Osteoblast (primary cell): Measurements from ENCODE around the gene ST8SIA1. TPM values are rescaled to one million over a fixed set of nuclear protein-coding genes. Genes with fewer than 3 reads are reported as not detected.
A peak's percentile ranks its signal among the peaks of the same experiment; 100 is the strongest.

ENCODE experiments used
- DNase-seq: peaks from one replicate; pipeline ENCODE4 v3.0.0; 2011; ENCODE audit warnings: low spot score, mixed read lengths; ENCODE audit not compliant: insufficient read length; ENCODE audit errors: missing footprints
- H2AFZ ChIP-seq: 2 replicates; pipeline ENCODE4 v1.6.0; 2011; ENCODE audit warnings: mild to moderate bottlenecking, low read length
- H3K27ac ChIP-seq: 2 replicates; pipeline ENCODE4 v1.5.1; 2011; ENCODE audit warnings: mild to moderate bottlenecking, low read depth, low read length, moderate library complexity
- H3K27me3 ChIP-seq: 2 replicates; pipeline ENCODE4 v1.6.0; 2012; ENCODE audit warnings: mild to moderate bottlenecking, control low read depth, inconsistent platforms, low read length, moderate library complexity; ENCODE audit not compliant: insufficient read depth
- H3K36me3 ChIP-seq: 2 replicates; pipeline ENCODE4 v1.5.1; 2011; ENCODE audit warnings: mild to moderate bottlenecking, low read length, control low read depth, moderate library complexity; ENCODE audit not compliant: insufficient read depth
- H3K4me1 ChIP-seq: 2 replicates; pipeline ENCODE4 v1.5.1; 2011; ENCODE audit warnings: mild to moderate bottlenecking, low read length, control low read depth, moderate library complexity; ENCODE audit not compliant: insufficient read depth
- H3K4me2 ChIP-seq: 2 replicates; pipeline ENCODE4 v1.6.0; 2011; ENCODE audit warnings: mild to moderate bottlenecking, low read length; ENCODE audit not compliant: insufficient read depth
- H3K4me3 ChIP-seq: fragments of 200-600 bp; sonication (generic); 3 replicates; pipeline ENCODE4 v1.5.1; 2012; ENCODE audit warnings: mild to moderate bottlenecking, low read length, inconsistent platforms; ENCODE audit not compliant: insufficient read depth
- H3K79me2 ChIP-seq: 2 replicates; pipeline ENCODE4 v1.6.0; 2012; ENCODE audit warnings: mild to moderate bottlenecking, low read length, control low read depth, inconsistent platforms; ENCODE audit not compliant: insufficient read depth
- H3K9me3 ChIP-seq: 2 replicates; pipeline ENCODE4 v1.5.1; 2011; ENCODE audit warnings: low read depth, low read length, control low read depth
- H4K20me1 ChIP-seq: 2 replicates; pipeline ENCODE4 v1.6.0; 2012; ENCODE audit warnings: mild to moderate bottlenecking, low read length, control low read depth; ENCODE audit not compliant: insufficient read depth
- total RNA-seq: library from RNA; depleted of rRNA; stranded (reverse); fragments of >200 nt; gene quantifications from 2 replicates; pipeline ENCODE4 v1.2.3, GENCODE V29; 2012
- TF ChIP-seq, protein P1 (sequence below): IDR thresholded peaks from 2 replicates; pipeline ENCODE4 v1.5.1; 2011; ENCODE audit warnings: mild to moderate bottlenecking, low read depth, low read length, moderate library complexity; ENCODE audit errors: extremely low read depth

Gene ST8SIA1
- total RNA-seq, 1 donor, result 6.2 TPM

DNA sequence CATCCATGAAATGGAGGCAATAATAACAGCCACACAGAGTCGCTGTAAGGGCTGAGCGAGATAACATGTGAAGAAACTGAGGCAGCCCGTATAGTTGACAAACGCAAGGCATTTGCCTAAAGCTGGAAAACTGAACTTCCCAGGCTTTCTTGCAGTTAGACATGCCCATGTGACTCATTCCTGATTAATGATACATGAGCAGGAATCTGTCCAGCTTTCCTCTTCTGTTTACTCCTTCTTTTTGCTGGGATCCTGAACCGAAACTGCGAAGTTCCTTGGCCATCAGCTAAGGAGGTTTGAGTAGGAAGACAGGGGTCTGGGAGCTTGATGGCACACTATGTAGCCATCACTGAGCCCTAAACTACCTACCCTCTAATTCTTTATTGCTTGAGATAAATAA is 52.2 kb downstream of the ST8SIA1 start:
- Histone ChIP-seq H3K9me3 (no peaks in the 10 kb centered on the region), H3K4me1 (peaks cover 54% of the 10 kb centered on the region), H3K4me2 (peak overlapping the region; percentile 81), H3K27me3 (no peaks in the 10 kb centered on the region), H3K79me2 (no peaks in the 10 kb centered on the region), H3K27ac (peak overlapping the region; percentile 95), H4K20me1 (no peaks in the 10 kb centered on the region), H3K4me3 (peak overlapping the region; percentile 52), H3K36me3 (no peaks in the 10 kb centered on the region), H2AFZ (peak overlapping the region; percentile 47)
- no peak for DNase-seq
- TF ChIP-seq, protein P1, sequence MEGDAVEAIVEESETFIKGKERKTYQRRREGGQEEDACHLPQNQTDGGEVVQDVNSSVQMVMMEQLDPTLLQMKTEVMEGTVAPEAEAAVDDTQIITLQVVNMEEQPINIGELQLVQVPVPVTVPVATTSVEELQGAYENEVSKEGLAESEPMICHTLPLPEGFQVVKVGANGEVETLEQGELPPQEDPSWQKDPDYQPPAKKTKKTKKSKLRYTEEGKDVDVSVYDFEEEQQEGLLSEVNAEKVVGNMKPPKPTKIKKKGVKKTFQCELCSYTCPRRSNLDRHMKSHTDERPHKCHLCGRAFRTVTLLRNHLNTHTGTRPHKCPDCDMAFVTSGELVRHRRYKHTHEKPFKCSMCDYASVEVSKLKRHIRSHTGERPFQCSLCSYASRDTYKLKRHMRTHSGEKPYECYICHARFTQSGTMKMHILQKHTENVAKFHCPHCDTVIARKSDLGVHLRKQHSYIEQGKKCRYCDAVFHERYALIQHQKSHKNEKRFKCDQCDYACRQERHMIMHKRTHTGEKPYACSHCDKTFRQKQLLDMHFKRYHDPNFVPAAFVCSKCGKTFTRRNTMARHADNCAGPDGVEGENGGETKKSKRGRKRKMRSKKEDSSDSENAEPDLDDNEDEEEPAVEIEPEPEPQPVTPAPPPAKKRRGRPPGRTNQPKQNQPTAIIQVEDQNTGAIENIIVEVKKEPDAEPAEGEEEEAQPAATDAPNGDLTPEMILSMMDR, result no peak

DNA sequence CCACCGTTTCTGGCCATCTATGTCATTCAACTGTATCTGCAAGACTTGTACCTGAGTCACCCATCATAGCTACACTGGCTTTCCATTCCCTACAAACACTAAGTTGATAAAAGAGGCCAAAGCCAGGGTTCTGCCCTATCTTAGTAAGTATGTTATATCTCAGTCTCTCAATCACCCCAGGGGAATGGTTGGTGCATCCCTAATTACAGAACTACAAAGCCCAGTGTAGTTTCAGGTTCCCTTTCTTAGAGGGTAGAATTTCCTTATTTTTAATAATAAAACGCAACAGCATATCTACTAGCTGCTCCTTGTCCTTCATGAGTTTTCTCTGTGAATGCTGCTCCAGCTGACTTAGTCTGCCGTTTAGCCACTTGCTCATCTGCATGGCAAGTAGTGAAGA is 57.6 kb downstream of the ST8SIA1 start:
- Histone ChIP-seq H3K36me3 (no peaks in the 10 kb centered on the region), H4K20me1 (no peaks in the 10 kb centered on the region), H3K9me3 (no peaks in the 10 kb centered on the region), H3K79me2 (no peaks in the 10 kb centered on the region), H3K27ac (peak overlapping the region; percentile 96), H3K27me3 (no peaks in the 10 kb centered on the region), H2AFZ (no peak overlapping the region), H3K4me2 (no peak overlapping the region), H3K4me3 (no peak overlapping the region), H3K4me1 (peaks cover 28% of the 10 kb centered on the region)
- TF ChIP-seq, protein P1, result no peak
- DNase-seq, result no peak

DNA sequence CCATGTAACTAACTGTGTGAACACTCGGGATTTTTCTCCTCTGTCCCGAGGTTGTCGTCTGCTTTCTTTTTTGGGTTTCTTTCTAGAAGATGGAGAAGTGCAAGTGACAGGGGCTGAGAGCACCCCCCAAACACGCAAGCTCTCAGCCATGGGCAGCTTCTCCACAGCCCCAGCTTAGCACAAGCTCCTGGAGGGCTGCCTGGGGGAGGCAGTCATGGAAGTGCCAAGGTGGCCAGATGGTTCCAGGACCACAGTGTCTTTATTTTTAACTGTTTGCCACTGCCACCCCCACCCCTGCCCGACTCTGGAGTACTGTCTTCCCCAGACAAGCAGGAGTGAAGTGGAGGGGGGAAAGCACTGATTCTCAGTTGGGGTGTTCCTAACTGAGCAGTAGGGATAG is 58.2 kb downstream of the ST8SIA1 start:
- Histone ChIP-seq H3K4me2 (peak overlapping the region; percentile 69), H3K4me3 (peak overlapping the region; percentile 36), H3K79me2 (no peaks in the 10 kb centered on the region), H3K27ac (peak overlapping the region; percentile 96), H4K20me1 (no peaks in the 10 kb centered on the region), H3K27me3 (no peaks in the 10 kb centered on the region), H2AFZ (peak overlapping the region; percentile 79), H3K4me1 (peaks cover 33% of the 10 kb centered on the region), H3K9me3 (no peaks in the 10 kb centered on the region), H3K36me3 (no peaks in the 10 kb centered on the region)
- TF ChIP-seq, protein P1, result no peak
- DNase-seq, result no peak

DNA sequence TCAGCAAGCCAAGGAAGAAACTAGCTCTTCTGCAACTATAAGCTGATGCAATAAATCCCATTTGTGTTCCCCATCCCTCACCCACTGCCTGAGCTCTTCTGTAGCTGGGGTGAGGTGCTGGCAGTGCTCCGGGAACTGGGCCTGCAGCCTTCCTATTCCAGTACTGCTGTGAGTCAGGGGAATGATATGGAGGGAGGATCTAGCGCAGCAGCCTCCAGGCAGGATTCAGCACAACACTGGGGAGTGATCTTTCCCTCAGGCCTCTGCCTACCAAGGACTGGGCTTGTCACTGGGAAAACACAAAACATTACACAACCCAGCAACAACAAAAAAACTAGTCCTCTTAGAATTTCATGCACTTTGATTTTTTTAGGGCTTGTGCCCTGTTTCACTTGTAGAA is 58.7 kb downstream of the ST8SIA1 start:
- DNase-seq, result peak; percentile 58
- TF ChIP-seq, protein P1, result no peak
- H3K4me2 ChIP-seq, result peak overlapping the region; percentile 69

More for the DNA sequence above, 58.7 kb downstream of the ST8SIA1 start:
- Histone ChIP-seq H3K4me3 (peak overlapping the region; percentile 36), H3K36me3 (no peaks in the 10 kb centered on the region), H3K4me1 (peaks cover 36% of the 10 kb centered on the region), H3K79me2 (no peaks in the 10 kb centered on the region), H3K27me3 (no peaks in the 10 kb centered on the region), H2AFZ (peak overlapping the region; percentile 79), H3K9me3 (no peaks in the 10 kb centered on the region), H4K20me1 (no peaks in the 10 kb centered on the region), H3K27ac (peak overlapping the region; percentile 96)
